Activated CD8-positive, alpha-beta memory T cell treated with anti-CD3 and anti-CD28 coated beads for 48 hours (primary cell): ENCODE data around the gene DES.

Source experiments
- DNase-seq, 3 experiments: peaks; one replicate each; pipeline ENCODE4 v3.0.0-alpha.2; 2020; ENCODE audit warnings: low read depth in 2 of 3, low spot score in 2 of 3

The DES gene

GRCh38 chr2:219437690-219438206, 19.6 kb downstream of the DES start:
- DNase-seq = no peak

GRCh38 chr2:219438453-219438852, 20.3 kb downstream of the DES start:
- DNase-seq = no peak

DNA sequence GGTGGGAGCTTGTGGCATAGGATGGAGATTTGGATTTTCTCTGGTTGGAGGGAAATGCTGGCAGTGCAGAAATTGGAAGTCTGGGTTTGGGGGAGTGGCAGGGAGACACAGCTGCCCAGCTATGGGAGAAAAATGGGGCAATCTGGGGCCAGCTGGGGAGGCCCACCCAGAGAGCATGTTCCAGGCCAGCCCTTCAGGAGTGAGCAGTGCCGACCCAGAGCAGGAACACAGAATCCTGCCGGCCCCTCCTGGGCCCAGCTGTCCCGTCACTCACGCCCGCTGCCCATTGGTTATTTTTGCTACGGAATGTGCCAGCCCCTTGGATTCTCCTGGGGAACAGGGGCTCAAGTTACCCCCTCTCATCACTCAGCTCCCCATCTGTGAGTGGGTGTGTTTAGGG, 21.3 kb downstream of the DES start:
- DNase-seq = no peak

DNA sequence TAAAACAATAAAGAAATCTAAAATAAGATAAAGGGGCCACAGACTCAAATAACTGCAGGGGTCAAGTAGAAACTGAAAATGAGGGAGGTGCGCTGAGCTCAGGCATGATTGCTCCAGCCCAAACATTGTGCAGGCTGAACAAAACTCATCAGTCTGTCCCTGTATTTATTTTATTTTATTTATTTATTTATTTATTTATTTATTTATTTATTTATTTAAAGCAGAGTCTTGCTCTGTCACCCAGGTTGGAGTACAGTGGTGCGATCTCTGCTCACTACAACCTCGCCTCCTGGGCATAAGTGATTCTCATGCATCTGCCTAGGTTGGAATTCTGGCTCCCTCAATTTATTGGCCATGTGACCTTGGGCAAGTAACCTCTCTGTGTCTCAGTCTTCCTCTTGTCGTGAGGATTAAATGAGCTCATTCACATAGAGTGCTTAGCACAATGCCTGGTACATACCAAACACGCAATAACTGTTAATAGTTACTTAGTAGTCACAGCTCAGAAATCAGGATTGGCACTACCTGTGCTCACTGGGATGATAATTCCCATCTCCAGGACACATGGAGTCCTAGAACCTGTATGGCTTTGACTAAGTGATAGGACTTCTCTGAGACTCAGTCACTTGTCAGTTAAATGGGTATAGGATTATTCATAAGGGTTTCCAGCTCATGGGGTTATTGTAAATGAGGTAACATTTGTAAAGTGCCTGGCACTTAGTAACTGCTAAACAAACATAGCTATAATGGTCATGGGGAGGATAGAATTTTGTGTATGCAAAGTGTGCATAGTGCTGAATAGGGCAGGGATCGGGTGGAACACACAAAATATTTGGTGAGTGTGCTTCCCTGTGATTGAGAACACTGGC, 22.4 kb downstream of the DES start:
- DNase-seq = no peak

DNA sequence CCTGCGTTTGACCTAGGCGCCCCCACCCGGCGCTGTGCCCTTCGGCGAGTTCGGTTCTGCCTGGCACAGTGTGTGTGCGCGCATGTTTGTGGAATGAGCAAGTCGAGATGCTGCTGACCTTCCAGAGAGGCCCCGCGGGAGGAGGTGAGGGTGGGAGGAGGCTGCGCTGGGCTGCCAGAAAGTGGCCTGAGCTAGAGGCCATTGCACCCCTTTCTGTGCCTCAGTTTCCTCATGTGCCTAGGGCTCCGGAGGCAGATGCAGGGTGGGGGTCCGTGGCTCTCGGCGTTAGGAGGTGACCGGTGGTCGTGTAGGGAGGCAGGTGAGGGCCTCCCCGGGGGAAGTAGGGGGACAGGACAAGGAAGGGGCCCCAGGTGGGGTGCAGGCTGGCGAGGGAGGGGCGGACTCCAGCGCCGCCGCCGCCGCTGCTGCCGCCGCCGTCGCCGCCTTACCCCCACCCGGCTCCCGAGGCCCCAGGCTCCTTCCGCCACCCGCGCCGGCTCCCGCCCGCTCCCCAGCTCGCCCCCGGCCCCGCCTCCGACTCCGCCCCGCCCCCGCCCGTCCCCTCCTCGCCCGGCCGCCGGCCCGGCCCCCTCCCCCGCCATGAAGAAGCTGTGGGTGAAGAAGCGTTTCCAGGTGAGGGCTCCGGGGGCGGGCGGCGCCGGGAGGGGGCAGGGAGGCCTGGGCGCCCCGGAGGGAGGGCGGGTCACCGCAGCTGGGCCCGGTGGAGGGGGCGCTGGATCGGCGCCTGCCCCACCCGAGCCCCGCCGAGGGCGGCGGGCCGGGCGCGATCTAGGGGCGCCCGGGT, 23.5 kb downstream of the DES start:
- DNase-seq = no peak

GRCh38 chr2:219442256-219443015, 24.3 kb downstream of the DES start:
- DNase-seq = no peak

GRCh38 chr2:219443016-219443696, 25.0 kb downstream of the DES start:
- no peak for DNase-seq

DNA sequence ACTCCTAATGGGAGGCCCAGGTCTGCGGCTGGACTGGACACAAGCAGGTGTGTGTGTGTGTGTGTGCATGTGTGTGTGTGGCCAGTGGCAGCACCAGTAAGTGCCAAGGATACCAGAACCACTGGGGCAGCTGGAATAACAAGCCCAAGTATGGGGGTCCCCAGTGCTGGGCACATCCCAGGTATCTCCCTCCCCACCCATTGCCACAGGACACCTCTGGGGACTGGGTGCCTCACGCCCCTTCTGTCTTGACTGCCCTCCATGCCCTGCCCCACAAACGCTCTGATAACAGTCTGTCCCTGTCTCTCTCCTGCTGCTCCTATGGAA, 25.5 kb downstream of the DES start:
- DNase-seq = no peak

- DNase-seq = no peak
These were observed 26.5 kb downstream of the DES start for GRCh38 chr2:219444566-219445091.

- DNase-seq = no peak
These were observed 27.1 kb downstream of the DES start for GRCh38 chr2:219445220-219445640.

GRCh38 chr2:219446101-219446504, 27.9 kb downstream of the DES start:
- DNase-seq = no peak

- no peak for DNase-seq
These were observed 28.5 kb downstream of the DES start for GRCh38 chr2:219446689-219447088.

GRCh38 chr2:219447242-219448098, 29.3 kb downstream of the DES start:
- DNase-seq = no peak

GRCh38 chr2:219448099-219448775, 30.1 kb downstream of the DES start:
- no peak for DNase-seq

DNA sequence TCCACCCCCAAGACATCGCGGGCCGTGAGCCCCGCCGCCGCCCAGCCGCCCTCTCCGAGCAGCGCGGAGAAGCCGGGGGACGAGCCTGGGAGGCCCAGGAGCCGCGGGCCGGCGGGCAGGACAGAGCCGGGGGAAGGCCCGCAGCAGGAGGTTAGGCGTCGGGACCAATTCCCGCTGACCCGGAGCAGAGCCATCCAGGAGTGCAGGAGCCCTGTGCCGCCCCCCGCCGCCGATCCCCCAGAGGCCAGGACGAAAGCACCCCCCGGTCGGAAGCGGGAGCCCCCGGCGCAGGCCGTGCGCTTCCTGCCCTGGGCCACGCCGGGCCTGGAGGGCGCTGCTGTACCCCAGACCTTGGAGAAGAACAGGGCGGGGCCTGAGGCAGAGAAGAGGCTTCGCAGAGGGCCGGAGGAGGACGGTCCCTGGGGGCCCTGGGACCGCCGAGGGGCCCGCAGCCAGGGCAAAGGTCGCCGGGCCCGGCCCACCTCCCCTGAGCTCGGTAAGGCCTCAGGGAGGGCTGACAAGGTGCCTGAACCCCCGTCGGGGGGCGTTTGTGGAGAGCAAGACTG, 30.7 kb downstream of the DES start:
- no peak for DNase-seq

DNA sequence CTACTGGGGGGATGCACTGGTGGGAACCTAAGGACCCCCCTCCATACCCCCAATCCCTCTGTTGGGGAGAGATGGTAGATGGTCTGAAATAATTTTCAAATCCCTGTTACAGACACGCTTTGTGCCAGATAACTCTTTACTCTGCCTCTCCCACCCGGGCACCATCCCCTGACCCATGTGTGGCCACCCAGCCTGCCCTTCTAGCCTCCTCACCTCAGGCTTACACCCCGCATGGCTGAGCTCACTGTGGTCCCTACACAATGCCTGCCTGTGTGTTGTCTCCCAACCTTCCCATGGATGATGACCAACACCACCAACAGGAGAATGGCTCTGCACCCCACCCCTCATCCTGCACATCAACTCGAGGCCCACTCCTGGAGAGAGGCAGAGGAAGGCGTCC, 31.4 kb downstream of the DES start:
- no peak for DNase-seq

DNA sequence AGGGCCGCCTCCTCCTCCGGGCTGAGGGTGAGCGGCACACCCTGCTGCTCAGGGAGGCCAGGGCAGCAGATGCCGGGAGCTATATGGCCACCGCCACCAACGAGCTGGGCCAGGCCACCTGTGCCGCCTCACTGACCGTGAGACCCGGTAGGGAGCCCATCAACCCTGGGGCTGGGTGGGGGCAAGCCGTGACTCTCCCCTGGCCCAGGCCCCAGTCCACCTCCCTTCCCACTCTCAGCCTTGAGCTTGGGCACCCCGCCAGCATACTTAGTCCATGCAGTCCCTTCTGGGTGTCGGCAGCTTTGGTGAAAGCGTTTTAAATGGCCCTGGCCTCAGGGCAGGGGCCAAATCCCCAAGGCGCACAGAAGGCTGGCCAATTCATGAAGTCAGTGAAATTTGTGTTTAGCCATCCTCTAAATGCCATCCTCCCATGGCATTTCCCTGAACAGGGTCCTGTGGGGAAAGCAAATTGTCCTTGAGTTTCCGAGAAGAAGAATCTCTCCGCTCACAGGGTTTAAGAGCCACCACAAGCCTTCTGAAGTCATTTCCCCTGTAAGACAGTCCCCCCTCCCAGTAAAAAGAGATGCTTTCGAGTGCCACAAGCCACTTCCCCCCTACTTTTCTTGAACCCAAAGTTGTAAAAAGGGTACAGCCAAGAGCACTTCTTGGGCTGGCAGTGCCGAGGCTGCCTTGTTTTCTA, 33.6 kb downstream of the DES start:
- DNase-seq = no peak
